Stimulated activated naive CD8-positive, alpha-beta T cell treated with anti-CD3 and anti-CD28 coated beads, Interleukin-15, Interleukin-2, amounts not matched to agents 100 ng/mL and 50 ng/mL, for 24 hours (primary cell): ENCODE results near the gene SIGLEC12.
"Not testable (repeated sequence)": the region's sequence is repeated elsewhere in the genome, so short reads cannot be mapped to it uniquely, and the experiment has no call there.

ENCODE experiments used
- H3K27ac Mint-ChIP-seq: one replicate; pipeline ENCODE4 v1.8.0; 2021; ENCODE audit warnings: mild to moderate bottlenecking, mixed read lengths
- H3K27me3 Mint-ChIP-seq: one replicate; pipeline ENCODE4 v1.8.0; 2021; ENCODE audit warnings: mixed read lengths
- H3K36me3 Mint-ChIP-seq: one replicate; pipeline ENCODE4 v1.8.0; 2021; ENCODE audit warnings: low read depth, mixed read lengths
- H3K4me1 Mint-ChIP-seq: one replicate; pipeline ENCODE4 v1.8.0; 2021; ENCODE audit warnings: low read depth, mixed read lengths
- H3K4me3 Mint-ChIP-seq: one replicate; pipeline ENCODE4 v1.8.0; 2021; ENCODE audit warnings: mild to moderate bottlenecking, mixed read lengths
- H3K9me3 Mint-ChIP-seq: one replicate; pipeline ENCODE4 v1.8.0; 2021; ENCODE audit warnings: mixed read lengths

Gene SIGLEC12

GRCh38 chr19:51478381-51479234, 23.0 kb downstream of the SIGLEC12 start, which contains the start of gene CEACAM18:
Gene CEACAM18 (plus strand): TSS chr19:51478539.
- Mint-ChIP-seq H3K9me3 (peaks cover 7% of the 10 kb centered on the region), H3K27ac (peak within 1 kb of the TSS; percentile 73), H3K36me3 (no peaks in the 10 kb centered on the region), H3K4me3 (peak within 1 kb of the TSS; percentile 30), H3K27me3 (peaks cover 23% of the 10 kb centered on the region), H3K4me1 (peaks cover 32% of the 10 kb centered on the region)

- peaks cover 7% of the 10 kb centered on the region for H3K9me3 Mint-ChIP-seq
- peaks cover 16% of the 10 kb centered on the region for H3K27me3 Mint-ChIP-seq
- no peak overlapping the region for H3K4me3 Mint-ChIP-seq
- peaks cover 41% of the 10 kb centered on the region for H3K4me1 Mint-ChIP-seq
- no peaks in the 10 kb centered on the region for H3K36me3 Mint-ChIP-seq
- no peak overlapping the region for H3K27ac Mint-ChIP-seq
Measured at GRCh38 chr19:51477344-51477743, 24.3 kb downstream of the SIGLEC12 start.

- peaks cover 7% of the 10 kb centered on the region for H3K9me3 Mint-ChIP-seq
- H3K4me1 Mint-ChIP-seq = peaks cover 49% of the 10 kb centered on the region
- H3K27me3 Mint-ChIP-seq = peaks cover 12% of the 10 kb centered on the region
- H3K27ac Mint-ChIP-seq = no peak overlapping the region
- H3K36me3 Mint-ChIP-seq = no peaks in the 10 kb centered on the region
- no peak overlapping the region for H3K4me3 Mint-ChIP-seq
Measured at GRCh38 chr19:51476164-51476563, 25.4 kb downstream of the SIGLEC12 start.

GRCh38 chr19:51473009-51473707, 28.4 kb downstream of the SIGLEC12 start:
- Mint-ChIP-seq H3K36me3 (no peaks in the 10 kb centered on the region), H3K4me1 (peaks cover 35% of the 10 kb centered on the region), H3K27ac (no peak overlapping the region), H3K9me3 (peaks cover 4% of the 10 kb centered on the region), H3K27me3 (peaks cover 12% of the 10 kb centered on the region), H3K4me3 (no peak overlapping the region)

- no peaks in the 10 kb centered on the region for H3K36me3 Mint-ChIP-seq
- H3K4me1 Mint-ChIP-seq = peaks cover 40% of the 10 kb centered on the region
- H3K27ac Mint-ChIP-seq = no peak overlapping the region
- peaks cover 15% of the 10 kb centered on the region for H3K27me3 Mint-ChIP-seq
- H3K4me3 Mint-ChIP-seq = no peak overlapping the region
- H3K9me3 Mint-ChIP-seq = peaks cover 4% of the 10 kb centered on the region
Measured at GRCh38 chr19:51472607-51473006, 29.0 kb downstream of the SIGLEC12 start.

- Mint-ChIP-seq H3K9me3 (peaks cover 4% of the 10 kb centered on the region), H3K36me3 (no peaks in the 10 kb centered on the region), H3K27ac (no peak overlapping the region), H3K4me3 (no peak overlapping the region), H3K27me3 (peaks cover 15% of the 10 kb centered on the region), H3K4me1 (peaks cover 44% of the 10 kb centered on the region)
Measured at GRCh38 chr19:51471527-51471926, 30.1 kb downstream of the SIGLEC12 start.

GRCh38 chr19:51470966-51471365, 30.6 kb downstream of the SIGLEC12 start:
- Mint-ChIP-seq H3K9me3 (no peaks in the 10 kb centered on the region), H3K27me3 (peaks cover 15% of the 10 kb centered on the region), H3K27ac (no peak overlapping the region), H3K36me3 (no peaks in the 10 kb centered on the region), H3K4me3 (no peak overlapping the region), H3K4me1 (peaks cover 49% of the 10 kb centered on the region)

GRCh38 chr19:51469629-51470028, 32.0 kb downstream of the SIGLEC12 start:
- H3K4me3 Mint-ChIP-seq = no peak overlapping the region
- H3K9me3 Mint-ChIP-seq = no peaks in the 10 kb centered on the region
- no peak overlapping the region for H3K27ac Mint-ChIP-seq
- H3K4me1 Mint-ChIP-seq = peaks cover 49% of the 10 kb centered on the region
- no peaks in the 10 kb centered on the region for H3K36me3 Mint-ChIP-seq
- peaks cover 22% of the 10 kb centered on the region for H3K27me3 Mint-ChIP-seq

GRCh38 chr19:51469162-51469561, 32.4 kb downstream of the SIGLEC12 start:
- Mint-ChIP-seq H3K27ac (no peak overlapping the region), H3K4me3 (no peak overlapping the region), H3K9me3 (no peaks in the 10 kb centered on the region), H3K27me3 (peaks cover 25% of the 10 kb centered on the region), H3K4me1 (peaks cover 53% of the 10 kb centered on the region), H3K36me3 (no peaks in the 10 kb centered on the region)

GRCh38 chr19:51468545-51468920, 33.1 kb downstream of the SIGLEC12 start:
- peaks cover 28% of the 10 kb centered on the region for H3K27me3 Mint-ChIP-seq
- no peak overlapping the region for H3K27ac Mint-ChIP-seq
- H3K36me3 Mint-ChIP-seq = no peaks in the 10 kb centered on the region
- H3K4me1 Mint-ChIP-seq = peaks cover 56% of the 10 kb centered on the region
- no peak overlapping the region for H3K4me3 Mint-ChIP-seq
- H3K9me3 Mint-ChIP-seq = no peaks in the 10 kb centered on the region

GRCh38 chr19:51467864-51468544, 33.6 kb downstream of the SIGLEC12 start:
- H3K36me3 Mint-ChIP-seq = no peaks in the 10 kb centered on the region
- peaks cover 33% of the 10 kb centered on the region for H3K27me3 Mint-ChIP-seq
- peaks cover 59% of the 10 kb centered on the region for H3K4me1 Mint-ChIP-seq
- no peaks in the 10 kb centered on the region for H3K9me3 Mint-ChIP-seq
- no peak overlapping the region for H3K4me3 Mint-ChIP-seq
- no peak overlapping the region for H3K27ac Mint-ChIP-seq

- peaks cover 49% of the 10 kb centered on the region for H3K4me1 Mint-ChIP-seq
- no peak overlapping the region for H3K27ac Mint-ChIP-seq
- H3K27me3 Mint-ChIP-seq = peaks cover 36% of the 10 kb centered on the region
- no peaks in the 10 kb centered on the region for H3K36me3 Mint-ChIP-seq
- H3K9me3 Mint-ChIP-seq = no peaks in the 10 kb centered on the region
- no peak overlapping the region for H3K4me3 Mint-ChIP-seq
Measured at GRCh38 chr19:51466723-51467122, 34.9 kb downstream of the SIGLEC12 start.

- Mint-ChIP-seq H3K27me3 (peaks cover 36% of the 10 kb centered on the region), H3K4me1 (peaks cover 48% of the 10 kb centered on the region), H3K4me3 (peak overlapping the region; percentile 27)
- not testable (repeated sequence) for H3K36me3 Mint-ChIP-seq, H3K9me3 Mint-ChIP-seq, H3K27ac Mint-ChIP-seq
Measured at GRCh38 chr19:51463976-51464581, 37.5 kb downstream of the SIGLEC12 start.

- peaks cover 36% of the 10 kb centered on the region for H3K4me1 Mint-ChIP-seq
- no peaks in the 10 kb centered on the region for H3K36me3 Mint-ChIP-seq
- no peaks in the 10 kb centered on the region for H3K9me3 Mint-ChIP-seq
- no peak overlapping the region for H3K4me3 Mint-ChIP-seq
- H3K27ac Mint-ChIP-seq = no peak overlapping the region
- peaks cover 33% of the 10 kb centered on the region for H3K27me3 Mint-ChIP-seq
Measured at GRCh38 chr19:51462681-51463080, 38.9 kb downstream of the SIGLEC12 start.
